H1 (cell line): Measurements from ENCODE around the gene ILK.

Source experiments
- JUN ChIP-seq: IDR thresholded peaks from 2 replicates; pipeline ENCODE4 v1.6.1; 2011; ENCODE audit warnings: low read depth, mild to moderate bottlenecking, improper control_type of control experiment, low read length
- POLR2AphosphoS5 ChIP-seq: IDR thresholded peaks from 2 replicates; pipeline ENCODE4 v1.6.1; 2011; ENCODE audit warnings: low read depth, low read length
- TF ChIP-seq, protein P1 (sequence below): IDR thresholded peaks from 2 replicates; pipeline ENCODE4 v1.6.1; 2012; ENCODE audit warnings: inconsistent platforms

DNA sequence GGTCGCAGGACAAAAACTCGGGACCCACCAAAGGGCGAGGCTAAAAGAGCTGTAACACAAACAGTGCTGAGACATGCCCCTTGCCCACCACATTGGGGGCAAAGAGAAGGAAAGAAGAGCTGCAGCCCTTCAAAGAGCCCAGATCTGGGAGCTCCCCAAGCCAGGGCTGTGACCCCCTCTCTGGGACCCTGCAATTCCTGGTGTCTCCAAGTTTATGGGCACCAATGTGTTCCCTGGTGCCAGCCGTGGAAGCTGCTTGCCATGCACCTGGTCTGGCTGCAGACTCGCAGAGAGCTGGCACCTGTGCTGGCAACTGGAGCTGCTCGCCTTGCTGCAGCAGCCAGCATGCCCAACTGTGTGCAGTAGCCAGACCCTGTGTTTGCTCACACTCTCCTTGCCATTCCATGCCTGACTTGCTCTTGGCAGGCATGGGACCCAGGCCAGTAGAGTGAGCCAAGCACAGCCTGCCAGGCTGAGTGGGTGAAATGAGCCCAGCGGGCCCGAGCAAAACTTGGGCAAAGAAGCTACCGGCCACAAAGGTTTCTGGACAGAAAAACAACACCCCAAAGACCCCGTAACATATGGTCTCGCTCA lies 16.1 kb upstream of the ILK start:
- no peak for TF ChIP-seq JUN
- TF ChIP-seq, protein P1, sequence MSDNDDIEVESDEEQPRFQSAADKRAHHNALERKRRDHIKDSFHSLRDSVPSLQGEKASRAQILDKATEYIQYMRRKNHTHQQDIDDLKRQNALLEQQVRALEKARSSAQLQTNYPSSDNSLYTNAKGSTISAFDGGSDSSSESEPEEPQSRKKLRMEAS: no peak
- TF ChIP-seq POLR2AphosphoS5: no peak
